Measurements from ENCODE around the gene EIF2AK2.

- TF ChIP-seq CTCF (IDR thresholded peaks at IDR 0.05; ENCODE audit: insufficient read depth, low read length) (no peak), REST (IDR thresholded peaks at IDR 0.05; ENCODE audit: insufficient replicate concordance, low read depth) (no peak), GABPA (IDR thresholded peaks at IDR 0.05; ENCODE audit: low read depth) (no peak), POLR2AphosphoS5 (IDR thresholded peaks at IDR 0.05; ENCODE audit: low read depth) (no peak)
Observed at GRCh38 chr2:37203708-37204107, 46.9 kb upstream of the EIF2AK2 start.
